Endometrial microvascular endothelial cells (primary cell): Measurements from ENCODE around the gene TSKS. TPM values are rescaled to one million over a fixed set of nuclear protein-coding genes. Genes with fewer than 3 reads are reported as not detected.

Source experiments
- in situ Hi-C: cut with HindIII; loops from 2 replicates; pipeline ENCODE4 v1.10.0; 2017; ENCODE audit warnings: low sequenced_read_pairs, low pct_unique_long_range_greater_than_20kb; ENCODE audit errors: inconsistent ontology term
- total RNA-seq: library from RNA; depleted of rRNA; stranded (reverse); fragments of >200 nt; gene quantifications from one replicate; pipeline ENCODE4 v1.2.3, GENCODE V29; 2015; ENCODE audit errors: inconsistent ontology term

Gene TSKS
- total RNA-seq, 1 donor from 2014 or later = not detected

- in situ Hi-C loops = no loop called here
Observed at GRCh38 chr19:49799271-49799797, 36.2 kb upstream of the TSKS start.

GRCh38 chr19:49798574-49798973 lies 35.5 kb upstream of the TSKS start:
- in situ Hi-C loops = no loop called here

GRCh38 chr19:49795615-49796014 lies 32.5 kb upstream of the TSKS start:
- in situ Hi-C loops = no loop called here

GRCh38 chr19:49793561-49793840 lies 30.4 kb upstream of the TSKS start:
- in situ Hi-C loops = no loop called here

- in situ Hi-C loops = no loop called here
Observed at GRCh38 chr19:49792829-49793560, 29.9 kb upstream of the TSKS start.

GRCh38 chr19:49791776-49792445 lies 28.8 kb upstream of the TSKS start:
- in situ Hi-C loops = no loop called here

- in situ Hi-C loops = no loop called here
Observed at GRCh38 chr19:49790866-49791265, 27.8 kb upstream of the TSKS start.

GRCh38 chr19:49788857-49789256 lies 25.8 kb upstream of the TSKS start:
- in situ Hi-C loops = no loop called here

- in situ Hi-C loops = no loop called here
Observed at GRCh38 chr19:49787746-49788145, 24.6 kb upstream of the TSKS start.

GRCh38 chr19:49786376-49786820 lies 23.3 kb upstream of the TSKS start:
- in situ Hi-C loops = no loop called here

GRCh38 chr19:49782515-49782914 lies 19.4 kb upstream of the TSKS start:
- in situ Hi-C loops = no loop called here

GRCh38 chr19:49781394-49781793 lies 18.3 kb upstream of the TSKS start:
- in situ Hi-C loops = no loop called here

- in situ Hi-C loops = no loop called here
Observed at GRCh38 chr19:49780861-49781260, 17.8 kb upstream of the TSKS start.

GRCh38 chr19:49779731-49780555 lies 16.8 kb upstream of the TSKS start:
- in situ Hi-C loops = no loop called here

GRCh38 chr19:49776371-49776764 lies 13.3 kb upstream of the TSKS start:
- in situ Hi-C loops = no loop called here

- in situ Hi-C loops = no loop called here
Observed at GRCh38 chr19:49775742-49776370, 12.8 kb upstream of the TSKS start.

GRCh38 chr19:49774969-49775368 lies 11.9 kb upstream of the TSKS start:
- in situ Hi-C loops = no loop called here

GRCh38 chr19:49773663-49774350 lies 10.7 kb upstream of the TSKS start:
- in situ Hi-C loops = no loop called here
